Osteoblast (primary cell): Measurements from ENCODE around the gene PHF13. TPM values are rescaled to one million over a fixed set of nuclear protein-coding genes. Genes with fewer than 3 reads are reported as not detected.

Experiments
- DNase-seq: peaks from one replicate; pipeline ENCODE4 v3.0.0; 2011; ENCODE audit warnings: low spot score, mixed read lengths; ENCODE audit not compliant: insufficient read length; ENCODE audit errors: missing footprints
- H2AFZ ChIP-seq: 2 replicates; pipeline ENCODE4 v1.6.0; 2011; ENCODE audit warnings: mild to moderate bottlenecking, low read length
- H3K27ac ChIP-seq: 2 replicates; pipeline ENCODE4 v1.5.1; 2011; ENCODE audit warnings: mild to moderate bottlenecking, low read depth, low read length, moderate library complexity
- H3K27me3 ChIP-seq: 2 replicates; pipeline ENCODE4 v1.6.0; 2012; ENCODE audit warnings: mild to moderate bottlenecking, control low read depth, inconsistent platforms, low read length, moderate library complexity; ENCODE audit not compliant: insufficient read depth
- H3K36me3 ChIP-seq: 2 replicates; pipeline ENCODE4 v1.5.1; 2011; ENCODE audit warnings: mild to moderate bottlenecking, low read length, control low read depth, moderate library complexity; ENCODE audit not compliant: insufficient read depth
- H3K4me1 ChIP-seq: 2 replicates; pipeline ENCODE4 v1.5.1; 2011; ENCODE audit warnings: mild to moderate bottlenecking, low read length, control low read depth, moderate library complexity; ENCODE audit not compliant: insufficient read depth
- H3K4me2 ChIP-seq: 2 replicates; pipeline ENCODE4 v1.6.0; 2011; ENCODE audit warnings: mild to moderate bottlenecking, low read length; ENCODE audit not compliant: insufficient read depth
- H3K4me3 ChIP-seq: fragments of 200-600 bp; sonication (generic); 3 replicates; pipeline ENCODE4 v1.5.1; 2012; ENCODE audit warnings: mild to moderate bottlenecking, low read length, inconsistent platforms; ENCODE audit not compliant: insufficient read depth
- H3K79me2 ChIP-seq: 2 replicates; pipeline ENCODE4 v1.6.0; 2012; ENCODE audit warnings: mild to moderate bottlenecking, low read length, control low read depth, inconsistent platforms; ENCODE audit not compliant: insufficient read depth
- H3K9me3 ChIP-seq: 2 replicates; pipeline ENCODE4 v1.5.1; 2011; ENCODE audit warnings: low read depth, low read length, control low read depth
- H4K20me1 ChIP-seq: 2 replicates; pipeline ENCODE4 v1.6.0; 2012; ENCODE audit warnings: mild to moderate bottlenecking, low read length, control low read depth; ENCODE audit not compliant: insufficient read depth
- total RNA-seq: library from RNA; depleted of rRNA; stranded (reverse); fragments of >200 nt; gene quantifications from 2 replicates; pipeline ENCODE4 v1.2.3, GENCODE V29; 2012
- TF ChIP-seq, protein P1 (sequence below): IDR thresholded peaks from 2 replicates; pipeline ENCODE4 v1.5.1; 2011; ENCODE audit warnings: mild to moderate bottlenecking, low read depth, low read length, moderate library complexity; ENCODE audit errors: extremely low read depth

The PHF13 gene
- total RNA-seq, 1 donor, result 13.4 TPM

- H3K79me2 ChIP-seq, result peaks cover 2% of the 10 kb centered on the region
- no peaks in the 10 kb centered on the region for H3K9me3 ChIP-seq
- peaks cover 23% of the 10 kb centered on the region for H3K36me3 ChIP-seq
- H3K4me1 ChIP-seq, result no peaks in the 10 kb centered on the region
- no peak overlapping the region for H2AFZ ChIP-seq
- no peak overlapping the region for H3K27ac ChIP-seq
- H3K27me3 ChIP-seq, result no peaks in the 10 kb centered on the region
- no peak overlapping the region for H3K4me2 ChIP-seq
- TF ChIP-seq, protein P1, sequence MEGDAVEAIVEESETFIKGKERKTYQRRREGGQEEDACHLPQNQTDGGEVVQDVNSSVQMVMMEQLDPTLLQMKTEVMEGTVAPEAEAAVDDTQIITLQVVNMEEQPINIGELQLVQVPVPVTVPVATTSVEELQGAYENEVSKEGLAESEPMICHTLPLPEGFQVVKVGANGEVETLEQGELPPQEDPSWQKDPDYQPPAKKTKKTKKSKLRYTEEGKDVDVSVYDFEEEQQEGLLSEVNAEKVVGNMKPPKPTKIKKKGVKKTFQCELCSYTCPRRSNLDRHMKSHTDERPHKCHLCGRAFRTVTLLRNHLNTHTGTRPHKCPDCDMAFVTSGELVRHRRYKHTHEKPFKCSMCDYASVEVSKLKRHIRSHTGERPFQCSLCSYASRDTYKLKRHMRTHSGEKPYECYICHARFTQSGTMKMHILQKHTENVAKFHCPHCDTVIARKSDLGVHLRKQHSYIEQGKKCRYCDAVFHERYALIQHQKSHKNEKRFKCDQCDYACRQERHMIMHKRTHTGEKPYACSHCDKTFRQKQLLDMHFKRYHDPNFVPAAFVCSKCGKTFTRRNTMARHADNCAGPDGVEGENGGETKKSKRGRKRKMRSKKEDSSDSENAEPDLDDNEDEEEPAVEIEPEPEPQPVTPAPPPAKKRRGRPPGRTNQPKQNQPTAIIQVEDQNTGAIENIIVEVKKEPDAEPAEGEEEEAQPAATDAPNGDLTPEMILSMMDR, result no peak
- no peak overlapping the region for H3K4me3 ChIP-seq
- no peak for DNase-seq
- H4K20me1 ChIP-seq, result peaks cover 2% of the 10 kb centered on the region
Measured at GRCh38 chr1:6666696-6667095, 53.2 kb downstream of the PHF13 start.

GRCh38 chr1:6667139-6667538 lies 53.6 kb downstream of the PHF13 start:
- H3K36me3 ChIP-seq, result peaks cover 23% of the 10 kb centered on the region
- peaks cover 2% of the 10 kb centered on the region for H4K20me1 ChIP-seq
- no peak overlapping the region for H3K27ac ChIP-seq
- no peak overlapping the region for H2AFZ ChIP-seq
- H3K9me3 ChIP-seq, result no peaks in the 10 kb centered on the region
- no peaks in the 10 kb centered on the region for H3K27me3 ChIP-seq
- TF ChIP-seq, protein P1, result no peak
- H3K4me3 ChIP-seq, result no peak overlapping the region
- peaks cover 2% of the 10 kb centered on the region for H3K79me2 ChIP-seq
- no peaks in the 10 kb centered on the region for H3K4me1 ChIP-seq
- no peak overlapping the region for H3K4me2 ChIP-seq
- no peak for DNase-seq

GRCh38 chr1:6668503-6668902 lies 55.0 kb downstream of the PHF13 start:
- Histone ChIP-seq H3K4me1 (no peaks in the 10 kb centered on the region), H3K27ac (no peak overlapping the region), H3K4me3 (no peak overlapping the region), H3K9me3 (no peaks in the 10 kb centered on the region), H3K4me2 (no peak overlapping the region), H2AFZ (no peak overlapping the region), H3K36me3 (peaks cover 23% of the 10 kb centered on the region), H3K79me2 (peaks cover 2% of the 10 kb centered on the region), H4K20me1 (peaks cover 2% of the 10 kb centered on the region), H3K27me3 (no peaks in the 10 kb centered on the region)
- TF ChIP-seq, protein P1, result no peak
- no peak for DNase-seq

- Histone ChIP-seq H3K27me3 (no peaks in the 10 kb centered on the region), H3K9me3 (no peaks in the 10 kb centered on the region), H3K4me1 (no peaks in the 10 kb centered on the region), H3K36me3 (peaks cover 11% of the 10 kb centered on the region), H2AFZ (no peak overlapping the region), H3K79me2 (no peaks in the 10 kb centered on the region), H3K27ac (no peak overlapping the region), H3K4me2 (no peak overlapping the region), H3K4me3 (no peak overlapping the region), H4K20me1 (no peaks in the 10 kb centered on the region)
- TF ChIP-seq, protein P1, result no peak
- no peak for DNase-seq
Measured at GRCh38 chr1:6672558-6672957, 59.0 kb downstream of the PHF13 start.

Other genes with a start within 250 kb of the PHF13 start
- 9.1 and 10.9 TPM in 2 replicates for gene ACOT7, start 220.0 kb upstream of the PHF13 start, total RNA-seq
- not detected in 2 replicates for gene HES2, start 193.8 kb upstream of the PHF13 start, total RNA-seq
- not detected in 2 replicates for gene ESPN, start 189.0 kb upstream of the PHF13 start, total RNA-seq
- gene TNFRSF25, start 147.6 kb upstream of the PHF13 start, total RNA-seq, result 3.3 and 5.0 TPM in 2 replicates
- 11.2 and 13.3 TPM in 2 replicates for gene PLEKHG5, start 122.1 kb upstream of the PHF13 start, total RNA-seq
- gene NOL9, start 59.2 kb upstream of the PHF13 start, total RNA-seq, result 31.1 and 32.1 TPM in 2 replicates
- gene TAS1R1, start 58.4 kb upstream of the PHF13 start, total RNA-seq, result under 0.01 and 0.29 TPM in 2 replicates
- 11.5 and 14.5 TPM in 2 replicates for gene ZBTB48, start 33.7 kb upstream of the PHF13 start, total RNA-seq
- 76.3 and 86.1 TPM in 2 replicates for gene KLHL21, start 10.9 kb upstream of the PHF13 start, total RNA-seq
- gene THAP3, start 11.1 kb downstream of the PHF13 start, total RNA-seq, result 19.2 and 19.5 TPM in 2 replicates
- gene DNAJC11, start 88.1 kb downstream of the PHF13 start, total RNA-seq, result 26.8 and 29.5 TPM in 2 replicates
- 38.0 and 47.4 TPM in 2 replicates for gene CAMTA1, start 171.7 kb downstream of the PHF13 start, total RNA-seq